NCI-H526 (cell line): ENCODE results near the gene HIP1R.

Source experiments
- DNase-seq, 2 experiments: peaks; one replicate each; lab custom pipeline; 2025; lab: John Stamatoyannopoulos, UW

HIP1R gene

DNA sequence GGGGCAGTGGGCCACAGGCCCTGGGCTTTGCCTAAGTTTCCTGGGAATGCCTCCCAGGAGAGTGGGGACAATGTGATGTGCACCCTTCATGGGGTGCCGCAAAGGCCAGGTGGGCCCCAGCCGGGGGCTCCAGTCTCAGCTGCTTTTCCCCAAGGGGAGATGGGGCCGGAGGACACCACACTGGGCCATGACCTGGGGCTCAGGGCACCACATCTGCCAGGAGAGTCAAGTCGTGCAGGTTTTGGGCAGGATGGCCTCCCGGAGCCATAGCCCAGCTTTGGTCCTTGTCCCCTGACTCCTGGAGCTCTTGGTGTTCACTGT is 12.2 kb downstream of the HIP1R start:
- no peak for DNase-seq

DNA sequence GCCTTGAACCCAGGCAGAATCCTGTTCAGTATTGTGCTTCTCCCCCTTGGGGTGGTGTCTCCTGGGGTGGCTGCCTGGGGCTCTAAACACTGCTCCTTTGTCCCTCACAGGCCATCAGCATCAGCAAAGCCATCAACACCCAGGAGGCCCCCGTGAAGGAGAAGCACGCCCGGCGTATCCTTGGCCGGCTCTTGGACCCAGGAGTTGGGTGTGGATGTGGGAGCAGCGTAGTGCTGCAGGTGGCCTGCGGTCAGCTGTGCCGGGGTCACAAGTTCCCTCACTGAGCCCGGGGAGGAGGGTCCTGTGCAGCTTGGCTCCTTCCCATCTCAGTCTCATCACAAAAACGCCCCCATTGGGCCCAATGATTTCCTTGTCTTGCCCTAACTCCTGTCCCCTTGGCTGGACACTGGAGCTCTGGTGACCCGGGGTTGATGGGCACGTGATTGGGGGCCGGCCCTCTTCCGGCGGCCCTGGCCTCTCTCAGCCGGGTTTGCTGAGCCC is 12.7 kb downstream of the HIP1R start:
- DNase-seq: no peak

DNA sequence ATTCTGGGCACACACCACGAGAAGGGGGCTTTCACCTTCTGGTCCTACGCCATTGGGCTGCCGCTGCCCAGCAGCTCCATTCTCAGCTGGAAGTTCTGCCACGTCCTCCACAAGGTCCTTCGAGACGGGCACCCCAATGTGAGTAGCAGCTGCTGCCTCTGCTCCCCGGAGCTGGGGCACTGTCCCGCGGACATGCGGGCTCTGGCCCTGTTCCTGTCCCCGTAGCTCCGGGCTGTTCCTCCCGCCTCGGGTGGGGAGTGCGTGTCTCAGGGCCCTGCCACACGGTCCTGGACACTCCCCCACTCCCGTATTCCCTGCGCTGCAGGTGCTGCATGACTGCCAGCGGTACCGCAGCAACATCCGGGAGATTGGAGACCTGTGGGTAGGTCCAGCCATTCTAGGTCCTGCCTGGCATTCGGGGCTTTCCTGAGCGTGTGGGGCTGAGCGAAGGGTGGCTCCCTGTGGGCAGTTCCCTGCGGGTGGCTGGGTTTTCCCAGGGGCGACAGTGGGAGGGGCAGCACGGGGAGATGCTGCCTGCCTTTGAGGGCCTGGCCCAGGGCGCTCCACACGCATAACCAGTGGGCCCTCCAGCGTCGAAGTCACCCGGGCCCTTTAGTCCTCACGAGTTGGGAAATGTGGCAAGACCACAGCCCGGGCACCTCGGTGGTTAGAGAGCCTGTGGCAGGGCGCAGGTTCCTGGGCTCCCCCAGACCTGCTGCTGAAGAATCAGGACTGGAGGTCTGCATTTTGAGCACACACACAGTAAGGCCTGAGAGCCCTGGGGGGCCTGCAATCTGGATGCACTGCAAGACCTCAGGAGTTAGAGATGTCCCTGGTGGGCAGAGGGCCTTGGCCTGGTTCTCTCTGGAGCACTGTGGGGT is 13.5 kb downstream of the HIP1R start:
- no peak for DNase-seq

DNA sequence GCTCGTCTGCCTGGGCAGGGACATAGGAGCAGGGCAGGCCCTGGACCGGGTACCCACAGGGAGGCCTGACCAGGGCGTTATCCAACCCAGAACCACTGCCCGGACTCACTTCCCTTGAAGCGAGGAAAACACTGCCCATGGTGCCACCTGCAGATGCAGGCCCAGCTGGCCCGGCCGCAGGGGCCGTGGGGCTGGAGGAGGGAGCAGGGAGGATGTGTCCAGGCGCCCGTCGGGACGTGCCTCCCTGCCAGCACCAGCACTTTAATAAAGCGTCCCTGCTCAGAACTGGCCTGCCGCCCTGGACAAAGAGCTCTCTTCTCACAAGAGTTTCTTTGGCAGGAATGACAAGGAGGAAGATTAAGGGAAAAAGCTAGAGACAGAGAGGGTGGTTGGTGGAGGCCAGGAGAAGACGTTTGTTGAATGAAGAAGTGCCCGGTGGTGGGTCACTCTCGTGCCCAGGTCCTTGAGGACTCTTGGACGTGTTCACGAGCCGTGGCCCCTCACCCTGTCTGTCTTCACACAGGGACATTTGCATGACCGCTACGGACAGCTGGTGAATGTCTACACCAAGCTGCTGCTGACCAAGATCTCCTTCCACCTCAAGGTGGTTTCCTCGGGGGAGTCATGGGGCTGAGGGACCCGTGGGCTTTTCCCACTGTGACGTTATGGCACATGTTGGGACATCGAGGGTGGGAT is 14.2 kb downstream of the HIP1R start:
- no peak for DNase-seq

DNA sequence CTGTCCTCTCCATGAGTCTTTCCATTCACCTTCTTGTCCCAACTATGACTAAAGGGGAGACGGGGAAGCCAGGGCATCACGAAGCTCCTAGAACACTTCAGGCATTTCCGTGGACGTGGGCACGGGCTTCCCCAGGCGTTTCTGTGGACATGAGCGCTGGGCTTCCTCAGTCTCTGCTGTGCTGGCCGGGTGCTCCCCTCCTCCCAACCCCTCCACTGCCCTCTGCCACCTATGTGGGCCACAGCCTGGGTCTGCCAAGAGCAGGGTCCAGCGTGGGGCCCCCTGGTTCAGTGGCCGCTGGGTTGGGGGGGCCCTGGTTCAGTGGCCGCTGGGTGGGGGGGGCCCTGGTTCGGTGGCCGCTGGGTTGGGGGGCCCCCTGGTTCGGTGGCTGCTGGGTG is 14.8 kb downstream of the HIP1R start:
- no peak for DNase-seq

DNA sequence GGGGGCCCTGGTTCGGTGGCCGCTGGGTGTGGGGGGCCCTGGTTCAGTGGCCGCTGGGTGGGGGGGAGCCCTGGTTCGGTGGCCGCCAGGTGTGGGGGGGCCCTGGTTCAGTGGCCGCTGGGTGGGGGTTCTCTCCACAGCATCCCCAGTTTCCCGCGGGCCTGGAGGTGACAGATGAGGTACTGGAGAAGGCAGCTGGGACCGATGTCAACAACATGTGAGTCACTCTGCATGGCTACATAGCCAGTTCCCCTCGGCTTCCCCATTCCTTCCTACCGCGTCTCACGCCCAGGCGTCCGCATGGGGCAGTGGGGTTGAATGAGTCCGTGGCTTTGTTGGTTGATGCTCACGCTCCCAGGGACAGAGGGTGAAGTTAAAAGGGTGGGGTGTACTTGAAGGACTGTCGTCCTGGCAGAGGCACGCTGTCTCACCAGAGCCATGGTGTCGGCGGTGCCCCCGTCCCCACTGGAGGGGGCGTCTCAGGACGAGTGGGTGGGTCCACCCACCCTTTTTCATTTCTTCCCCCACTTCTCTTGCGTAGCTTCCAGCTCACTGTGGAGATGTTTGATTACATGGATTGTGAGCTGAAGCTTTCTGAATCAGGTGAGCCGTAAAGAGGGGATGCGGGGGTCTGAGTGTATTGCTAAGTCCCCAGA is 15.6 kb downstream of the HIP1R start:
- no peak for DNase-seq

DNA sequence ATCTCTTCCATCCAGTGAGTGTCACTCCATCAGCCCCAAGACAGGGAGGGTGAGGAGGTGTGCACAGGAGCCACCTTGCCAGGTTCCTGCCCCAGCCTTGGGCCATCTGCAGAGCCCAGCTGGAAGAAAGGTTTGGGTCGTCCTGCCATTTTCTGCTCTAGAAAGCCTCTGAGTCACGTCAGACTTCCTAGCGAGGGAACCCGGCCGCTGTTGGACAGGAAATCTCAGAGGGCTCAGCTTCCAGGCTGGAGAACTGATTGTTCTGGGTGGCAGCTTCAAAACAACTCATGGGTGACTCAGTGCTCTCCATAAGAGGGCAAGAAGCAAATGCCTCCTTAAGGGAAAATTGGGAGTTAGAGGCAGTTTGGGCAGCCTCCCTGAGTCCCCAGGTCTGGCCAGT is 16.6 kb downstream of the HIP1R start:
- DNase-seq: no peak

DNA sequence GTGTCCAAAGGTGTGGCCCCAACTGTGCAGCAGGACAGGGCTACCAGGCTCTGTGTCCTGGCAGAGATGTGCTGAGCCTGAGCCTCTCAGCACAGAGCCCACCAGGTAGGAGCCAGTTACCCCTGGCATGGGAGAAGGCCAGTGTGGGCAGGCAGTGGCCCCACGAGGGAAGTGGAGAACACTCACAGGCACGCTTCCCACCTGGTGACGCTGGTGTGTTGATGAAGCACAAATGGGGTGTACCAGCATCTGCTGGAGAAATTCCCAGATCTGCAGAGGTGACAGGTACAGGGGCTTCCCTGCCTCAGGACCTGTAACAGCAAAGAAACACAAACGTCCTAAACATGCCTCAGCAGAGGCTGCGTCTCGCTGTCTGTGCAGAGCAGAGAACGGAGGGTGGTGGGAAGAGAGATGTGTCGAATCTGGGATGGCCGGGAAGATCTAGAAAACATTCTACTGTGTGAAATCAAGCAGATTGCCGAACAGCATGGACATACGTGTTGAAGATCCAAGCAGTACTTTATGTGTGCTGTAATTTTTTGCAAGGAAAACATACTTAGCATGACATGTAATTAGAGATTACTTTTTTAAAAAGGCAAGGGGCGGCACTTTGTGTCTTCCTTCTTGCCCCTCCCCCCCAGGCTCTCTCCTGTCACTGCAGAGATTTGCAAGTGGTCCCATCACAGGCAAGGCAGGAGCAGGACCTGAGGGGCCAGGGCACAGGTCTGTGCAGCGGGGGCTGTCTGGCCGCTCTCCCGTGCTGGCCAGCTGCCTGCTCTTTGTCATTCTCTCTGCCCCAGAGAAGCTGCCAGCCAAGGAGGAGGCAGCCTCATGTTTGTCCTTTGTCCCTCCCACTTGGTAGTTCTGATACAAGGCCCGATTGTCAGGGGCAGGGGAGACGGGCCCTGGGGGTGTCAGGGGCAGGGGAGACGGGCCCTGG is 17.3 kb downstream of the HIP1R start:
- DNase-seq: no peak

DNA sequence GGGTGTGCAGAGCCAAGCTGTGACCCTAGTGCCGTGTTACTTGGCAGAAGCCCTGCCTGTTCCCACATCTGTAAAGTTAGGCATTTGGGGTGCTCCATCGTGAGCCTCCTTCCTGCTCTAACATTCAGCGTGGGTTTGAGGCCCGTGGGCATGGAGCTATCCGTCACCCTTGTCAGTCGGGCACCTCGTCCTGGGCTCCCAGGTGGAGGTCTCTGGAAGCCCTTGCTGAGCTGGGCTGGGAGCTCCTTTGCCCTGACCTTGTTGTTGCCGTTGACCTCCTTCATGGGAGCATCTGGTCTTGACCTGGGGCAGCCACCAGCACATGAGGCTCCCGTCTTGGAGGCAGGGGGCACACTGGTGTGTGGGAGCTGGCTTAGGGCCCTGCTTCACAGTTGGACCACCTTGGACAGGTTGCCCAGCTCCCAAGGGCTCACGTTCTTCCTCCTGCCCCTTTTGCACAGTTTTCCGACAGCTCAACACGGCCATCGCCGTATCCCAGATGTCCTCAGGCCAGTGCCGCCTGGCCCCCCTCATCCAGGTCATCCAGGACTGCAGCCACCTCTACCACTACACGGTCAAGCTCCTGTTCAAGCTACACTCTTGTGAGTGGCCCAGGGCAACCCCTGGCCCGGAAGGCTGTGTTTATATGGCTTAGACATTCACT is 18.5 kb downstream of the HIP1R start:
- no peak for DNase-seq

DNA sequence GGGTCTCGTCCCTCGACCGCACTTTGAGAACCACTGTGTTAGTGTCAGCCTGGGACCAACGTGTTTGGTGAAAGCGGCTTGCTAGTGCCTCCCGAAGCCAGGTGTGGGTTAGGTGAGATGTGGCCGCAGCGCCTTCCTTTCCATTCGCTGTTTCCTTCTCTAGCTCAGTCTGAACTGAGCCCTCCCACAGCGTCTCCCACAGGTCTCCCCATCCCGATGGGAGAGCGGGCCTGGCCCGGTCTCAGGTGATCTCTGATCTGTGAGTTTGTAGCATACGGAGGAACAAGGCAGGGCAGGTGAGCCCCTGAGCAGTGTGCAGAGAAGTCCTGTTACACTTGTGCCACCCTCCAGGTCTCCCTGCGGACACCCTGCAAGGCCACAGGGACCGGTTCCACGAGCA is 19.3 kb downstream of the HIP1R start:
- no peak for DNase-seq

DNA sequence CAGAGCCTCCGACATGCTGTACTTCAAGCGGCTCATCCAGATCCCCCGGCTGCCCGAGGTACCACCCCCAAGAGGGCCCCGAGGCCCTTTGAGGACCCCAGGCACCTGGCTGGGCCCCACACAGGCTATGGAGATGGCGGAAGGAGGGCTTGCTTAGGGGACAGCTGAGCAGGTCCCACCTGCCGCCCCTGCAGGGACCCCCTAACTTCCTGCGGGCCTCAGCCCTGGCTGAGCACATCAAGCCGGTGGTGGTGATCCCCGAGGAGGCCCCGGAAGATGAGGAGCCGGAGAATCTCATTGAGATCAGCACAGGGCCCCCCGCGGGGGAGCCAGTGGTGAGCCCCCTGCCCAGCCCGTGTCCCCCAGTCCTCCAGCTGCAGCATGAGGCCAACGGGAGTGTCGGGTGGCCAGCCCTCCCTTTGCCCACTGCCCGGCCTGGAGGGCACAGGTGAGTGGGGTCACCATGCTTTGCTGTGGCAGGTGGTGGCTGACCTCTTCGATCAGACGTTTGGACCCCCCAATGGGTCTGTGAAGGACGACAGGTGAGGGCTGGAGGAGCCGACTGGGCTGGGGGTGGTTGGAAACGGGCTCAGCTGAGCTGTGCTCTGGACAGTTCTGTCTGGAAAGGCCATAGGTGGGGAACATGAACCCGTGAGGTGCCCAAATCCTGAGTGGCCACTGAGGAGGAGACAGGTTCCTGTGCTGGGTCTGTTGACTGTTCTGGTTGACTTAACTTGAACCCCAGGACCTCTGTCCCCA is 20.0 kb downstream of the HIP1R start:
- DNase-seq: no peak

DNA sequence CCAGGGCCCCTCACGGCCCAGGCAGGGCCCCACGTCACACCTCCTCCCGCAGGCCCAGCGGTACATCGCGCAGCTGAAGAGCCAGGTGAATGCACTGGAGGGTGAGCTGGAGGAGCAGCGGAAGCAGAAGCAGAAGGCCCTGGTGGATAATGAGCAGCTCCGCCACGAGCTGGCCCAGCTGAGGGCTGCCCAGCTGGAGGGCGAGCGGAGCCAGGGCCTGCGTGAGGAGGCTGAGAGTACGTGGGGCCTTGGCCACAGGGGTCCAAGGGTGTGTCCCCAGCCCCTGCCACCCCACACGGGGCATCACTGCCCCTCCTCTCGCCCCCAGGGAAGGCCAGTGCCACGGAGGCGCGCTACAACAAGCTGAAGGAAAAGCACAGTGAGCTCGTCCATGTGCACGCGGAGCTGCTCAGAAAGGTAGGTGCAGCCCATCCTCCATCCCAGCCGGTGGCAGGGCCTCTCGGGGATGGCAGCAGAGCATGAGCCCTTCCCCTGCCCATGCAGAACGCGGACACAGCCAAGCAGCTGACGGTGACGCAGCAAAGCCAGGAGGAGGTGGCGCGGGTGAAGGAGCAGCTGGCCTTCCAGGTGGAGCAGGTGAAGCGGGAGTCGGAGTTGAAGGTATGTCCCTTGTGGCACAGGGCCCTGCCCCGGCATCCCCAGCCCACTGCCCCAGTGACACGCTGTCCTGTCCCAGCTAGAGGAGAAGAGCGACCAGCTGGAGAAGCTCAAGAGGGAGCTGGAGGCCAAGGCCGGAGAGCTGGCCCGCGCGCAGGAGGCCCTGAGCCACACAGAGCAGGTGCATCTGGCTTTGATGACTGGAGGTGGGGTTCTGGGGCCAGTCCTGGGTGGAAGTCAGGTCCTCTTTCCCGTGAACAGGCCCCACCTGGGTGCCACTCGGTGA is 20.9 kb downstream of the HIP1R start:
- peak in 1 of 2 experiments; percentile 32 for DNase-seq

DNA sequence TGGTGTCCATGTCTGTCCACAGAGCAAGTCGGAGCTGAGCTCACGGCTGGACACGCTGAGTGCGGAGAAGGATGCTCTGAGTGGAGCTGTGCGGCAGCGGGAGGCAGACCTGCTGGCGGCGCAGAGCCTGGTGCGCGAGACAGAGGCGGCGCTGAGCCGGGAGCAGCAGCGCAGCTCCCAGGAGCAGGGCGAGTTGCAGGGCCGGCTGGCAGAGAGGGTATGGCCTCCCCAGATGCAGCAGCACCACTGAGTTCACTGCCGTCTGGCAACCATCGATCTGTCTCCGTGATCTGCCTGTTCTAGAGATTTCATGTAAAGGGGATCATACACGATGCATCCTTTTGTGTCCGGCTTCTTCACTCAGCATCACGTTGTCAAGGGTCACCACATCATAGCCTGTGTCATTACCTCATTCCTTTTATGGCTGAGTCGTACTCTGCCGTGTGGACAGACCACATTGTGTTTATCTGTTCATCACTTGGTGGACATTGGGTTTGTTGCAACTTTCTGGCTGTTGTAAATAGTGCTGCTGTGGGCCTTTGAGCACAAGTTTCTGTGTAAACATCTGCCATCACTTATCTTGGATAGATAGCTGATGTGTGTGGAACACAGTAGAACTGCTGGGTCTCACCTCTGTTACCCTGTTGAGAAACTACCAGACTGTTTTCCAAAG is 21.9 kb downstream of the HIP1R start:
- no peak for DNase-seq

DNA sequence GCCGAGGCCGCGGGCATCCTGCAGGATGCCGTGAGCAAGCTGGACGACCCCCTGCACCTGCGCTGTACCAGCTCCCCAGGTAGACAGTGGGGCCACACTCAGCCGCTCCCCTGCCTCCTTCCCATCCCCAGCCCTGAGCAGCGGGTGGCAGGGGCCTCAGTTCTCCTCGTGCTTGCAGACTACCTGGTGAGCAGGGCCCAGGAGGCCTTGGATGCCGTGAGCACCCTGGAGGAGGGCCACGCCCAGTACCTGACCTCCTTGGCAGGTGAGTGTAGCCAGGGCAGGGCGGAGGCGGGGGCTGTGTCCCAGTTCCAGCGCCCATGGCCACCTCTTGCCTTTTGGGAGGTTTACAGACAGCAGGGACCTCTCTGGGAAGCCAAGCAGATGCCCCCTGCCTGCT is 22.9 kb downstream of the HIP1R start:
- no peak for DNase-seq

DNA sequence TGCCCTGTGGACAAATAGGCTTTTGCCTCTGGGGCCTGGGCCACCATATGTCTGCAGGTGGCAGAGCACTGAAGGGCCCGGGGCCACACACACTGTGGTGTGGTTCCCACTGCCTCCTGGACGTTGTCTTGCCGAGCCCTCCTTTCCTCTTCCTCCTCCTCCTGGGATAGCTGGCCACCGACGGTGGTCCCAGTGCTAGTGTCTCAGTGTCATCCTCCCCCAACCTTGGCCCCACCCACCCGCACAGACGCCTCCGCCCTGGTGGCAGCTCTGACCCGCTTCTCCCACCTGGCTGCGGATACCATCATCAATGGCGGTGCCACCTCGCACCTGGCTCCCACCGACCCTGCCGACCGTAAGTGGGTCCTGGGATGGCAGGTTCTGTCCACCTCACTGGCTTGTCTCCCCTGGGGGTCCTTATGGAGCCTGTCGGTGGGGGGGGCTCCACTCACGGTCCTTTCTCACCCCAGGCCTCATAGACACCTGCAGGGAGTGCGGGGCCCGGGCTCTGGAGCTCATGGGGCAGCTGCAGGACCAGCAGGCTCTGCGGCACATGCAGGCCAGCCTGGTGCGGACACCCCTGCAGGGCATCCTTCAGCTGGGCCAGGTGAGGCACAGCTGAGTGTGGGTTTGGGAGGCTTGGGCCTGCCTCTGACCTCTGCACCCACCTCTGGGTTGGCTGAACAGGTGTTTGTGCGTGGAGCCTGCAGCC is 23.5 kb downstream of the HIP1R start:
- no peak for DNase-seq

DNA sequence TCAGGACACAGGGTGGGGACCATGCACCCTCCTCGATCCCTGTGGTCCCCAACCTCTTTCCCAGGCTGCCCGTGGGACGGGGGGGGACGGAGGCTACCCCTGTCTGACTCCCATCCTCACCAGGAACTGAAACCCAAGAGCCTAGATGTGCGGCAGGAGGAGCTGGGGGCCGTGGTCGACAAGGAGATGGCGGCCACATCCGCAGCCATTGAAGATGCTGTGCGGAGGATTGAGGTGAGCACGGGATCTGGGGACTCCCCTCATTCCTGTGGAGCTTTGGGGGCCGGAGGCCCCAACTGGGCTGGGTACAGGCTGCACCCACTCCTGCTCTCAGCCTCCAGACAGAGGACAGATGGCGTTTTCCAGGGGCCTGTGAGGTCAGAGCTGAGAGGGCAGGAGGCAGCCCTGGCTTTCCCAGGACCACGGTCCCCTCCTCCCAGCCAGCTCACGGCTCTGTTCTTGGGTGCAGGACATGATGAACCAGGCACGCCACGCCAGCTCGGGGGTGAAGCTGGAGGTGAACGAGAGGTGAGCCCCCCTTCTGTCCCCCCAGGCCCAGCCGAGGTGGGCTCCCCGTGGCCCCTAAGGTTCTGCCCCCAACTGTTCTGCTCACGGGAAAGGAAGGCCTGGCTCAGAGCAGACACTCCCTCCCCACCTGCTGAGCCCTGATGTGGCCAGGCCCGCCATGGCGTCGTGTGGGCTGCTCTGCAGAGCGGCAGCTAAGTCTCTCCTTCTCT is 24.2 kb downstream of the HIP1R start:
- no peak for DNase-seq

DNA sequence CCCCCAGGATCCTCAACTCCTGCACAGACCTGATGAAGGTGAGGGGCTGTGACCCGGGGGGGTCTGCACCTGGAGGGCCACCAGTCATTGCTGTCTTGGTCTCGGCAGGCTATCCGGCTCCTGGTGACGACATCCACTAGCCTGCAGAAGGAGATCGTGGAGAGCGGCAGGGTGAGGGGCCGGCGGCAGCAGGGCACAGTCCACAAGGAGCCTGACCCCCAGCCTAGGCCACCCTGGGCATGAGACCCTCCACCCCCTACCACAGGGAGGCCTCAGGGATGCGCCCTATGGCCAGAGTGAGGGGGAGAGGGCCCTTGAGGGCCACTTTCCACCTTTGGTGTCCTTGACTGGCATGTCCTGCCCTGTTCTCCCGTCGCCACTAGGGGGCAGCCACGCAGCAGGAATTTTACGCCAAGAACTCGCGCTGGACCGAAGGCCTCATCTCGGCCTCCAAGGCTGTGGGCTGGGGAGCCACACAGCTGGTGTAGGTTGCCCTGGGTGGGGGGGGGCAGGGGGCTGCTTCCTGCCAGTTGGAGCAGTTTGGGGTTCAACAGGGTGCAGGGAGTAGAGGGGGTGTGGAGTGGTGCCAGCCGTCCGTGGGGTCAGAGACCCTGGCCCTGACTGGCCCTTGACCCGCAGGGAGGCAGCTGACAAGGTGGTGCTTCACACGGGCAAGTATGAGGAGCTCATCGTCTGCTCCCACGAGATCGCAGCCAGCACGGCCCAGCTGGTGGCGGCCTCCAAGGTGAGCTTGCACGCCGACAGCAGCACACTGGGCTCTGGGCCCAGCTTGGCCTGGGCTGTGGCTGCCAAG is 25.0 kb downstream of the HIP1R start:
- peak; percentile 37 to 87 for DNase-seq
